GM19324 (cell line): Measurements from ENCODE around the gene NPDC1.
A peak's percentile ranks its signal among the peaks of the same experiment; 100 is the strongest.
"Not testable (repeated sequence)": the region's sequence is repeated elsewhere in the genome, so short reads cannot be mapped to it uniquely, and the experiment has no call there.

Source experiments
- ATAC-seq: cut with Tn5 transposase; IDR thresholded peaks from one replicate; pipeline ENCODE4 v1.9.1; 2021; ENCODE audit warnings: mild to moderate bottlenecking, moderate library complexity; ENCODE audit not compliant: unreplicated experiment, low FRiP score

Gene NPDC1

DNA sequence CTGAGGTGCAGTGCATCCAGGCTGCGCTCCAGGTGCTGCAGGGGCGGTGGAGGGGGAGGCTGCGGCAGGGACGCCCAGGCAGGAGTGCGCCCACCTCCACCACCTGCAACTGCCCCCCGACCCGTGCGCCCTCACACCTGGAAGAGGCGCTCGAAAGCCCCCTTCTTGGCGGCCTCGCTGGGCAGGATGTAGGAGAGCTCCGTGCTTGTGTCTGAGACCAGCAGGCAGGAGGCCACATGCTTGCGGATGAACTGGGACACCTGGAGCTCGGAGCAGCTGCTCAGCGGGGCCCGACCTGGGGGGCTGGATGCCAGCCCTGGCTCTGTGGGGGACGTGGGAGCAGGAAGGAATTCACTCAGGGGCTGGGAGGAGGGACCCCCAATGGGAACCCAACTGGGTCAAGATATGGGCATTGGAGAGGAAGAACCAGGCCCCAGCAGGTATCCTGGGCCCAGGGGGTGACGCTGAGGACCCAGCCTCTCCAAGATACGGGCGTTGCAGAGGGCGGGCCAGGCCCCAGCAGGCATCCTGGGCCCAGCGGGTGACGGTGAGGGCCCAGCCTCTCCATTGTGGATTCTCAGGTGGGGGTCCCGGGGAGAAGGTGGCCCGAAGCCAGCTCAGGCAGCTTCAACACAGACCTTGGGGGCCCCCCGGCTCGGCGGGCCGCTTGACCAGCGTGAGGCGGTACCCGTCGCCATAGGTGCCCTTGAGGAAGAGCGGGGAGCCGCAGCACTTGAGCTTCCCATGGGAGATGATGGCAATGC is 31.0 kb downstream of the NPDC1 start:
- ATAC-seq, result no peak

DNA sequence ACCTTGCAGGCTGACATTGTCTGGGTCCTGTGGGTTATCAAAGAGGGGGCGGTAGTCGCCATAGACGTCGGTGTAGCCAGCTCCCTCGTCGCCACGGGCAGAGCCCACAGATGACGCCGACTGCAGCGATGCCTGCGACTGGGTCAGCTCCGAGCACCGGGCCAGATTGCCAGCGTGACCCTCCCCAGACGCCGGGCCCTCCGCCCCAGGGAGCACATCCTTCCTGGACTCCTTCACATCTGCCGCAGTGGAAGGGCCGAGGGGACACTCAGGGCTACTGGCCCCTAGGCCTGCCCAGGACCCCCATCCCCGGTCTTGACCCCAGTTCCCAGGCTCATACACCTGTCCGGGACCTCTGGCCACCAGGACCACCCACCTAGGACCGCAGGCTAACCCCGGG is 31.8 kb downstream of the NPDC1 start:
- ATAC-seq, result no peak

DNA sequence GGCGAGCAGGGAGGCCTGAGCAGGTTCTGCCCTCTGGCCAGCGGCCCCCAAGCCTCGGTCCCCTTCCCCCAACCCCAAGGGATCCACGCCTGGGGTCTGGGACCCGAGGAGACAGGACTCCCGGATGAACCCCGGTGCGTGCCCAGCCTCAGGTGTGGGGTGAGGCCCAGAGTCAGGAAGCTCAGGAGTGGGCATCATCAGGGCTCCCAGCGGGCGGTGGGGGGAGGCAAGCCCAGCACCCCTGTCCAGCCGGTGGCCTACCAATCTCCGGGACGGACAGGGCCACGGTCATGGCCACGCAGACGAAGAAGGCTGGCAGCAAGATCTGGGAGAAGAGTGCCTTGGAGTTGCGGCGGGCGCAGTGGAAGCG is 32.4 kb downstream of the NPDC1 start:
- no peak for ATAC-seq

- ATAC-seq, result no peak
These were observed 33.0 kb downstream of the NPDC1 start for GRCh38 chr9:137012694-137013570.

DNA sequence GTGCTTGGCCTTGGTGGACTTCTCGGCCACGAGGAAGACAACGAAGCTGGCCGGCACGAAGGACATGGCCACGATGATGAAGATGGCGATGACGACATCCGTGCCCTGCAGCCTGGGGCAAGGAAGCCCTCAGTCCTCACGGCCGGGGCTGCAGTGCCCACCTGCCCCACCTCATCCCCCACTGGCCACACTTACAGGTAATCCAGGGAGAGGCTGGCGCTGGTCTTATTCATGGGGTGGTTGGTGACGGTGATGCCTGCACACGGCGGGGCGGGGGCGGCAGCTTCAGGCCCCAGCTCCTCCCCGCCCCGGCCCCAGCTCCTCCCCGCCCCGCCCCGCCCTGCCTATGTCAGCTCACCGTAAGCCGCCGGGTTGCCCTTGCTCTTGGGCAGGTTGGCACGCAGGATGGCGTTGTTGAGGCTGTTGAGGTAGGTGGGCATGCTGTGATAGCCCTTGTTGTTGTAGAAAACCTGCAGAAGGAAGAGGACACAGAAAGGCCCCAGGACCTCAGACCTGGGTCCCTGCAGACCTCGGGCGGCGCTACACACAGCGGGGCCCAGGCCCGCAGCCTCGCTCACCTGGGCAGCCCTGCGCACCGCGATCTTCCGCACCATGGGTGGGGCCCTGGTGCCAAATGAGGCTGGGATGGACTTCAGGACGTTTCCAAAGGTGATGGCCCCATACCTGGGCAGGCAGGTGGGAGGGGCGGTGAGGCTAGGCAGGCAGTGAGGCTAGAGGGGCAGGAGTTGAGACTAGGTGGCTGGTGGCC is 33.9 kb downstream of the NPDC1 start:
- no peak for ATAC-seq

DNA sequence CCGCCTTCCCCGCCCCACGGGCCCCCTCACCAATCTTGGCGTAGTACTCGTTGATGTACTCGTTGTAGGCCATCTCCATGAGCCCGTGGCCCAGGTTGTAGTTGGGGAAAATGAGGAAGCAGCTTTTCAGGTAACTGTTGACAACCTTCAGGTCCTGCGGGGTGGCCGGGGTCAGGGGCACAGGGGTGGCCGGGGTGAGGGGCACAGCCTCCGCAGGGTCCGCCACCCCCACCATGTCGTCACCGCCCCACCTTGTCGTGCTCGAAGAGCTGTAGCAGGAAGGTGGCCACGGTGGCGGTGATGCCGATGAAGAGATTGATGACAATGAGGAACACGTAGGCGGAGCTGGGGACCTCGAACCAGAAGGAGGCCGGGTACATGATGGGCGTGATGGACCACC is 34.8 kb downstream of the NPDC1 start:
- no peak for ATAC-seq

DNA sequence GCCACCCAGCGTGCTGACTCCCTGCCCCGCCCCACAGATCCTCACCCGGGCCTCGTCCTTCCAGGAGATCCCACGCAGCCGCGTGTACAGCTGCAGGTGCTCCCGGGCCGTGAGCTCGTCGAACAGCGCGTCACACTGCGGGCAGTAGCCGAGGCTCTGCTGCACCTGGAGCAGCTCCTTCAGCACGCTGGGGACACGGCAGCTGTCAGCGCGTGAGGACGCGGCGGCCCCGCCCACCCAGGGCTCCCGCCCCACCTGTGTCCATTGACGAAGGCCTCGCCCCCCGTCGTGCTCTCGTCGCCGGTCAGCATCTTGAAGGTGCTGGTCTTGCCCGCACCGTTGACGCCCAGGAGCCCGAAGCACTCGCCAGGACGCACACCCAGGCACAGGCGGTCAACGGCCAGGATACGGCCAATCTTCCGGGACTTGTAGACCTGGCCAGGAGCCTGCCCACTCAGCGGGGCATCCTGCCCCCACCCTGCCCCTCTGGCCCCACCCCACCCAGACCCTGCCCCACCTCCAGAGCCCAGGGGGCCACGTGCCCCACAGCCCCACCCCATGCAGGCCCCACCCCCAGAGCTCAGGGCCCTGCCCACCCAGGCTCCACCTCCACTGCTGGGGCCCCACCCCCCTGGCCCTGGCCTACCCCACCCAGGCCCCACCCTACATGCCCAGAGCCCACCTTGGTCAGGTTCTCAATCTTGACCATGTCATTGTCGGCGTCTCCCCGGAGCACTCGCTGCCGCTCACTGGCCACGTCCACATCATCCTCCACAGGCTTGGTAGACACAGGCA is 35.8 kb downstream of the NPDC1 start:
- ATAC-seq, result no peak

- ATAC-seq, result no peak
These were observed 36.8 kb downstream of the NPDC1 start for GRCh38 chr9:137009217-137009616.

GRCh38 chr9:137008312-137008711 is 37.7 kb downstream of the NPDC1 start:
- ATAC-seq, result no peak

DNA sequence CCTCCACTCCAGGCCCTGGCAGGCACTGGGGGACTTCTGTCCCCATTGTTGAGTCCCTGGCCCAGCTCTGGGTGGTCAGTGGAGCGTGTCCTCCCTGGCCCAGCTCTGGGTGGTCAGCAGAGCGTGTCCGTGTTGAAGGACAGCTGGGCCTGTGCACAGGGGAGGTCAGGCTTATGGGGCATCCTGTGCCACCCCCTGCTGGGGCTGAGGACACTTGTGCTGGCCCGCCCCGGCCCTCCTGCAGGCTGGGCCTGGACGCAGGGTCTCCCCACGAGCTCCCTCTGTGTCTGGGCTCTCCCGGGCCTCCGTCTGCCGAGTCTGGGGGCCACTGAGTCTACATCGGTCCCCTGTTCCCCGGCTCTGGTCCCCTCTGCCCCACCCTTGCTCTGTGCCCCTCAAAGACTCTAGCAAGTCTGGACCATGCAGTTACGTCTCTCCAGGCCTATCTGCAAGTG is 38.1 kb downstream of the NPDC1 start:
- no peak for ATAC-seq

DNA sequence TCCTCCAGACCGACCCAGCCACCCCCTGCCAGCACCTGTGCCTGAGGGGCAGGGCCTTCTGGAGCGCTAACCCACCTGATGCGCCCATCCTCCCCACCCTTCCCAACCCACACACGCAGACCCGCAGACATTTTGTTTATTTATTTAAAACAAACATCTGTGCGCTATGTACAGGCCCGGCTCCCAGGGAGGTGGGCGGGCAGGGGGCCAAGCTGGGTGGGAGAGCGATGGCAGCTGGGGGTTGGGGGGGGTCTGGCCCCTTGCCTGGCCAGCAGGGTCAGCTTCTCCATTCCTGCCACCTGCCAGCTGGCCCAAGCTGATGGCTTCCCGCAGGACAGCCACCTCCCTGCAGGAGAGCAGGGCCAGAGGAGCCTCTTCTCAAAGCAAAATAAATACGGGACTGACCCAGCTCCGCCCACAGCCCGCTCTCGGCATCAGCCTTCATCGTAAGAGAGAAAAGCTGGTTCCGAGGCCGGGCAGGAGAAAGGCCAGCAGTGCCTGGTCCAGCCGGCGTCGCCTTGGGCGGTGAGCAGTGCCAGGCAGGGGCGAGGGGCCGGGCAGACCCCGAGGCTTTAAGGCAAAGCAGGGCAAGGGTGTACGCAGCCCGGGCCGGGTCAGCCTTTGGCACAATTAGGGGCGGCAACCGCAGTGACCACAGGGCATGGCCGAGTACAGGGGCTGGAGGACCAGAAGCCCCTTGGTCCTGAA is 38.7 kb downstream of the NPDC1 start:
- no peak for ATAC-seq

- no peak for ATAC-seq
These were observed 39.6 kb downstream of the NPDC1 start for GRCh38 chr9:137006116-137007003.

- not testable (repeated sequence) for ATAC-seq
These were observed 41.7 kb downstream of the NPDC1 start for GRCh38 chr9:137004285-137004684.

DNA sequence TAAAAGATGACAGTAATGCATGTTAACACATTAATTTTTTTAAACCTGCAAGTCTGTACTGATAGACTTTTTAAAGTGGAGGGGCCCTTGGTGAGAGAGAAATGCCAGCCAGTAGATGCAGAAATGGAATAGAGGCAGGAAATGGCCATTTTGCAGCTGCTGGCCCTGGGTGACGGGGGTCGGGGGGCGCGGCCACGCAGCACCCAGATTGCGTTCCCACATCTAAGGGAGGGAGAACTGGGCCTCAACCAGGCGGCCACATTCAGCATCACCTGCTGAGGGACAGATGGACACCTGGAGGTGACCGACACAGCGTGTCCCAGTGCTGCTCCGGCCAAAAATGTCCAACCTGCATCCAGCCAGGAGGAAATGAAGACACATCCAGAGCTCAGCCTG is 43.3 kb downstream of the NPDC1 start:
- no peak for ATAC-seq

DNA sequence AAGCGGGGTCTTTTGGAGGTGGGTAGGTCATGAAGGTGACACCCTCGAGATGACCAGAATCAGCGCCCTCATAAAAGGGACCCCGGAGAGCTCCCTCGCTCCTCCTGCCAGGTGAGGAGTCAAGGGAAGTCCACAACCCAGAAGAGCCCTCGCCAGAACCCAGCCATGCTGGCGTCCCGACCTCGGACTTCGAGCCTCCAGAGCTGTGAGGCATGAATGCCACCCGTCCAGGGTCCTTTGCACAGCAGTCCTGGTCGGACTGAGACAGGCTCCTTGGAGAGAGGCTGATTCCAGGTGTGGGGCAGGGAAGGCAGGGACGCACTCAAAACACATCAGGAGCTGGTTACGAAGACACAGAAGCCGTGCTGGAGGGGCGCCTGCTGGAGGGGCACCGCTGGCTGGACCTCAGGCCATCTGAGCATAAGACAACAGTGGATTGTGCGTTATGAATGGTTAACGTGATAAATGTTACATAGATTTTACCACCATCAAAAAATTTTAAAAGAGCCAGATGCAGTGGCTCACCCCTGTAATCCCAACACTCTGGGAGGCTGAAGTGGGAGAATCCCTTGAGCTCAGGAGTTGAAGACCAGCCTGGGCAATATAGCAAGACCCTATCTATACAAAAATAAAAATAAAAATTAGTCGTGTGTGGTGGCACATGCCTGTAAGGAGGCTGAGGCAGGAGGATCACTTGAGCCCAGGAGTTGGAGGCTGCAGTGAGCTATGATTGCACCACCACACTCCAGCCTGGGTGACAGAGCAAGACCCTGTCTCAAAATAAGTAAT is 43.9 kb downstream of the NPDC1 start:
- ATAC-seq, result no peak

DNA sequence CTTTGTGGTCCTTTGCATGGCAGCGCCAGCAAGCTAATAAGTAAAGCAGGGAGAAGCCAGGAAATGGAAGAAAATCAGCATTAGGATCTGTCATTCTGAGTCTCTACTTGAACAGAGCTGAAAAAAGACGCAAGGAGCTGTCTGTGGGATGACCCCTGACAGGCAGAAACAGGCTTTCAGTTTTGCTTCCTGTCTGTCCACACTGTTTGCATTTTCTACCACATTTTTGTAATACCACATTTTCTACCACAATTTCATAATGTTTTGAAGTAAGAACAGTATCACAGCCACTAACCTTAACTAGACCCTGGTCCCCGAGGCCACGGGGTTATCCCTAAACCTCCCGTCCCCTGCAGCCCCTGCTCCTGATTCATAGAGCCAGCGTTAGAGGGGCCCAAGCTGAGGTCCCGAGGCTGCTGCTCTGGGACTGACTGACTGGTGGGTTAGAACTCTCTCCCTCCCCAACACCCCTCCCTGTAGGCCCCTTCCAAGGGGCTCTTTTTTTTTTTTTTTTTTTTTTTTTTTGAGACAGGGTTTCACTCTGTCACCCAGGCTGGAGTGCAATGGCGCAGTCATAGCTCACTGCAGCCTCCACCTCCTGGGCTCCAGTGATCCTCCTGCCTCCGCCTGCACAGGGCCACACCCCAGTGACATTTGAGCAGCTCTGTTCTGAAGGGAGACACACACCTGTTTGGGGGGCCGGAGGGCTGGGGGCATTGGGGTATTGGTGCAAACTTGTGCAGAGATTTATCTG is 45.6 kb downstream of the NPDC1 start:
- peak; percentile 51 for ATAC-seq

GRCh38 chr9:136997830-136998234 is 48.1 kb downstream of the NPDC1 start:
- ATAC-seq, result no peak
